GM23338 (cell line): ENCODE measurements around the gene KAZALD1. TPM values are rescaled to one million over a fixed set of nuclear protein-coding genes. Genes with fewer than 3 reads are reported as not detected.
A peak's percentile ranks its signal among the peaks of the same experiment; 100 is the strongest.

Experiments
- ATAC-seq: fragments of 200-7000 bp; cut with Tn5 transposase; 3 replicates; pipeline ENCODE4 v1.9.1; 2020
- DNase-seq: peaks from one replicate; pipeline ENCODE4 v3.0.0-alpha.2; 2015; ENCODE audit warnings: low spot score
- H2AFZ ChIP-seq: fragments of 200-600 bp; sonication (generic); 2 replicates; pipeline ENCODE4 v1.8.0; 2016; ENCODE audit warnings: antibody characterized with exemption, mild to moderate bottlenecking, moderate library complexity
- H3F3A ChIP-seq: fragments of 200-600 bp; sonication (generic); replicated peaks from 2 replicates; pipeline ENCODE4 v1.8.0; 2017; ENCODE audit warnings: antibody characterized with exemption, mixed run types, low read depth
- H3K27ac ChIP-seq: fragments of 200-600 bp; sonication (generic); 2 replicates; pipeline ENCODE4 v1.6.1; 2016; ENCODE audit warnings: low read depth
- H3K27me3 ChIP-seq: fragments of 200-600 bp; sonication (generic); 2 replicates; pipeline ENCODE4 v1.8.0; 2016; ENCODE audit warnings: mild to moderate bottlenecking, mixed run types, moderate library complexity; ENCODE audit not compliant: insufficient read depth
- H3K36me3 ChIP-seq: fragments of 200-600 bp; sonication (generic); 2 replicates; pipeline ENCODE4 v1.8.0; 2016; ENCODE audit warnings: mild to moderate bottlenecking; ENCODE audit not compliant: insufficient read depth
- H3K4me1 ChIP-seq: fragments of 200-600 bp; sonication (generic); 2 replicates; pipeline ENCODE4 v1.8.0; 2016; ENCODE audit warnings: mild to moderate bottlenecking, moderate library complexity; ENCODE audit not compliant: insufficient read depth
- H3K4me2 ChIP-seq: fragments of 200-600 bp; sonication (generic); 2 replicates; pipeline ENCODE4 v1.7.1; 2017; ENCODE audit warnings: mixed run types
- H3K4me3 ChIP-seq: fragments of 200-600 bp; sonication (generic); 2 replicates; pipeline ENCODE4 v1.6.1; 2016; ENCODE audit warnings: mixed run types
- H3K79me2 ChIP-seq: fragments of 200-600 bp; sonication (generic); replicated peaks from 2 replicates; pipeline ENCODE4 v1.8.0; 2017; ENCODE audit warnings: mild to moderate bottlenecking; ENCODE audit not compliant: insufficient read depth
- H3K9me2 ChIP-seq: fragments of 200-600 bp; sonication (generic); 2 replicates; pipeline ENCODE4 v1.8.0; 2017; ENCODE audit not compliant: insufficient read depth
- H4K20me1 ChIP-seq: fragments of 200-600 bp; sonication (generic); replicated peaks from 2 replicates; pipeline ENCODE4 v1.8.0; 2017; ENCODE audit warnings: mild to moderate bottlenecking; ENCODE audit not compliant: insufficient read depth
- H3K27ac Mint-ChIP-seq: 2 replicates; pipeline ENCODE4 v1.8.0; 2020; ENCODE audit warnings: inconsistent platforms, mild to moderate bottlenecking, moderate library complexity, mixed read lengths
- H3K27me3 Mint-ChIP-seq: 3 replicates; pipeline ENCODE4 v1.8.0; 2022; ENCODE audit warnings: low read depth, mild to moderate bottlenecking, moderate library complexity, mixed read lengths, inconsistent platforms; ENCODE audit not compliant: insufficient read depth, poor library complexity
- H3K36me3 Mint-ChIP-seq: 3 replicates; pipeline ENCODE4 v1.8.0; 2021; ENCODE audit warnings: low read depth, mild to moderate bottlenecking, inconsistent platforms, moderate library complexity, mixed read lengths
- H3K4me1 Mint-ChIP-seq: 3 replicates; pipeline ENCODE4 v1.8.0; 2020; ENCODE audit warnings: mild to moderate bottlenecking, inconsistent platforms, mixed read lengths
- H3K4me3 Mint-ChIP-seq: 3 replicates; pipeline ENCODE4 v1.8.0; 2021; ENCODE audit warnings: moderate library complexity, mild to moderate bottlenecking, inconsistent platforms, mixed read lengths
- H3K9me3 Mint-ChIP-seq: 3 replicates; pipeline ENCODE4 v1.8.0; 2020; ENCODE audit warnings: moderate library complexity, mild to moderate bottlenecking, inconsistent platforms, mixed read lengths
- EZH2 ChIP-seq: fragments of 200-600 bp; sonication (generic); IDR thresholded peaks from one replicate; pipeline ENCODE4 v1.8.0; 2017; ENCODE audit warnings: antibody characterized with exemption, mild to moderate bottlenecking, low read depth; ENCODE audit not compliant: unreplicated experiment
- EZH2phosphoT487 ChIP-seq: fragments of 200-600 bp; sonication (generic); IDR thresholded peaks from one replicate; pipeline ENCODE4 v1.8.1; 2018; ENCODE audit warnings: antibody characterized with exemption; ENCODE audit not compliant: unreplicated experiment
- NANOG ChIP-seq: IDR thresholded peaks from 2 replicates; pipeline ENCODE4 v1.6.1; 2016; ENCODE audit warnings: antibody characterized with exemption, borderline replicate concordance
- POLR2AphosphoS5 ChIP-seq: IDR thresholded peaks from 2 replicates; pipeline ENCODE4 v1.6.1; 2016; ENCODE audit warnings: antibody characterized with exemption, low read depth
- ZNF331 ChIP-seq: fragments of 250-450 bp; sonication (Bioruptor Pico); IDR thresholded peaks from 2 replicates; pipeline ENCODE4 v1.5.0; 2020; ENCODE audit warnings: low read depth, mild to moderate bottlenecking, moderate library complexity
- polyA plus RNA-seq: library from polyadenylated mRNA; unstranded; fragments of >200 nt; fragmentation: Nextera tagmentation; extraction: Ambion mirVana; gene quantifications from 2 replicates; pipeline ENCODE4 v1.2.1, GENCODE V29; 2016
- total RNA-seq: library from RNA; depleted of rRNA; stranded (reverse); fragments of >200 nt; shearing (Covaris generic); gene quantifications from 2 replicates; pipeline ENCODE4 v1.2.3, GENCODE V29; 2014
- TF ChIP-seq, protein P1 (sequence below): fragments of 250-450 bp; sonication (Bioruptor Pico); IDR thresholded peaks from 2 replicates; pipeline ENCODE4 v1.5.0; 2020; ENCODE audit warnings: mild to moderate bottlenecking, moderate library complexity
- TF ChIP-seq, protein P2 (sequence below): IDR thresholded peaks from one replicate; pipeline ENCODE4 v1.6.1; 2018; ENCODE audit warnings: antibody characterized with exemption; ENCODE audit not compliant: unreplicated experiment

Gene KAZALD1
- total and polyA plus RNA-seq, 2 experiments from 2014 or later = 0.27 to 1.3 TPM

DNA sequence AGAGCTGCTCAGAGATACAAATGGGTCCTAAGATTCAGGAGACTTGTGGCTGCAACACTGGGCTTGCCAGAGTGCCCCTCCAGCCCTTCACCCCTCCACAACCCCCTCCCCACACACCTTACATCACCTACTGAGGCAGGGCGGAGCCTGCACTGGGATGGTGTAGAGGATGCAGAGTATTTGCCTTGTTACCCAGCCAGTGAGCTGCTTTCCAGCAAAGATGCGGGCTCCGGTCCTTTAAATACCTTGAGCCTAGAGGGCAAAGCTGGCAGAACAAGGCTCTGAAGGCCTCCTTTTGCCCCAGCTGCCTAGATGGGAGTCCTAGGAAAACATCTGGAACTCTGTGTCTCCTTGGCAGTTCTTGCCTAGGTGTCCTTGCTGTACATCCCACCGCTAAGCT is 34.6 kb downstream of the KAZALD1 start (continued):
- TF ChIP-seq, protein P1, sequence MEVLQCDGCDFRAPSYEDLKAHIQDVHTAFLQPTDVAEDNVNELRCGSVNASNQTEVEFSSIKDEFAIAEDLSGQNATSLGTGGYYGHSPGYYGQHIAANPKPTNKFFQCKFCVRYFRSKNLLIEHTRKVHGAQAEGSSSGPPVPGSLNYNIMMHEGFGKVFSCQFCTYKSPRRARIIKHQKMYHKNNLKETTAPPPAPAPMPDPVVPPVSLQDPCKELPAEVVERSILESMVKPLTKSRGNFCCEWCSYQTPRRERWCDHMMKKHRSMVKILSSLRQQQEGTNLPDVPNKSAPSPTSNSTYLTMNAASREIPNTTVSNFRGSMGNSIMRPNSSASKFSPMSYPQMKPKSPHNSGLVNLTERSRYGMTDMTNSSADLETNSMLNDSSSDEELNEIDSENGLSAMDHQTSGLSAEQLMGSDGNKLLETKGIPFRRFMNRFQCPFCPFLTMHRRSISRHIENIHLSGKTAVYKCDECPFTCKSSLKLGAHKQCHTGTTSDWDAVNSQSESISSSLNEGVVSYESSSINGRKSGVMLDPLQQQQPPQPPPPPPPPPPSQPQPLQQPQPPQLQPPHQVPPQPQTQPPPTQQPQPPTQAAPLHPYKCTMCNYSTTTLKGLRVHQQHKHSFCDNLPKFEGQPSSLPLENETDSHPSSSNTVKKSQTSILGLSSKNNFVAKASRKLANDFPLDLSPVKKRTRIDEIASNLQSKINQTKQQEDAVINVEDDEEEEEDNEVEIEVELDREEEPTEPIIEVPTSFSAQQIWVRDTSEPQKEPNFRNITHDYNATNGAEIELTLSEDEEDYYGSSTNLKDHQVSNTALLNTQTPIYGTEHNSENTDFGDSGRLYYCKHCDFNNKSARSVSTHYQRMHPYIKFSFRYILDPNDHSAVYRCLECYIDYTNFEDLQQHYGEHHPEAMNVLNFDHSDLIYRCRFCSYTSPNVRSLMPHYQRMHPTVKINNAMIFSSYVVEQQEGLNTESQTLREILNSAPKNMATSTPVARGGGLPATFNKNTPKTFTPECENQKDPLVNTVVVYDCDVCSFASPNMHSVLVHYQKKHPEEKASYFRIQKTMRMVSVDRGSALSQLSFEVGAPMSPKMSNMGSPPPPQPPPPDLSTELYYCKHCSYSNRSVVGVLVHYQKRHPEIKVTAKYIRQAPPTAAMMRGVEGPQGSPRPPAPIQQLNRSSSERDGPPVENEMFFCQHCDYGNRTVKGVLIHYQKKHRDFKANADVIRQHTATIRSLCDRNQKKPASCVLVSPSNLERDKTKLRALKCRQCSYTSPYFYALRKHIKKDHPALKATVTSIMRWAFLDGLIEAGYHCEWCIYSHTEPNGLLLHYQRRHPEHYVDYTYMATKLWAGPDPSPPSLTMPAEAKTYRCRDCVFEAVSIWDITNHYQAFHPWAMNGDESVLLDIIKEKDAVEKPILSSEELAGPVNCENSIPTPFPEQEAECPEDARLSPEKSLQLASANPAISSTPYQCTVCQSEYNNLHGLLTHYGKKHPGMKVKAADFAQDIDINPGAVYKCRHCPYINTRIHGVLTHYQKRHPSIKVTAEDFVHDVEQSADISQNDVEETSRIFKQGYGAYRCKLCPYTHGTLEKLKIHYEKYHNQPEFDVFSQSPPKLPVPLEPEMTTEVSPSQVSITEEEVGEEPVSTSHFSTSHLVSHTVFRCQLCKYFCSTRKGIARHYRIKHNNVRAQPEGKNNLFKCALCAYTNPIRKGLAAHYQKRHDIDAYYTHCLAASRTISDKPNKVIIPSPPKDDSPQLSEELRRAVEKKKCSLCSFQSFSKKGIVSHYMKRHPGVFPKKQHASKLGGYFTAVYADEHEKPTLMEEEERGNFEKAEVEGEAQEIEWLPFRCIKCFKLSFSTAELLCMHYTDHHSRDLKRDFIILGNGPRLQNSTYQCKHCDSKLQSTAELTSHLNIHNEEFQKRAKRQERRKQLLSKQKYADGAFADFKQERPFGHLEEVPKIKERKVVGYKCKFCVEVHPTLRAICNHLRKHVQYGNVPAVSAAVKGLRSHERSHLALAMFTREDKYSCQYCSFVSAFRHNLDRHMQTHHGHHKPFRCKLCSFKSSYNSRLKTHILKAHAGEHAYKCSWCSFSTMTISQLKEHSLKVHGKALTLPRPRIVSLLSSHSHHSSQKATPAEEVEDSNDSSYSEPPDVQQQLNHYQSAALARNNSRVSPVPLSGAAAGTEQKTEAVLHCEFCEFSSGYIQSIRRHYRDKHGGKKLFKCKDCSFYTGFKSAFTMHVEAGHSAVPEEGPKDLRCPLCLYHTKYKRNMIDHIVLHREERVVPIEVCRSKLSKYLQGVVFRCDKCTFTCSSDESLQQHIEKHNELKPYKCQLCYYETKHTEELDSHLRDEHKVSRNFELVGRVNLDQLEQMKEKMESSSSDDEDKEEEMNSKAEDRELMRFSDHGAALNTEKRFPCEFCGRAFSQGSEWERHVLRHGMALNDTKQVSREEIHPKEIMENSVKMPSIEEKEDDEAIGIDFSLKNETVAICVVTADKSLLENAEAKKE = no peak

DNA sequence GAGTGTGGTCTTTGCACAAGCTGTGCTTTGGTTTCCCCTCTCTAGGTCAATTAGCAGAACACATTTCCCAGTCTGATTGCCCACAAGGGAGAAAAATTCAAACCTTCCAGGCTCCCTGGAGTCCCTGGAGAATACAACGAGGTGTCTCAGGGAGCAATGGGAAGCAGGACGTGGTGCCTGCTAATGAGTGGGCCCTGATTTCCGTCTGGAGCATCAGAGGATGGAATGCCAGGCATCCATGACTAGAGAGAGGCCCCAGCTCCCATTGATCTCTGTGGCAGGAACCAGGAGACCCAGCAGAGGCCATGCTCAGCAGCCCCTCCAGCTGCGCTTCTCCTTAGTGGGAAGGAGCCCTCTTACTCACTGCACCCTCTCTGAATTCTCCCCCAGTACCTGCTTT is 36.1 kb downstream of the KAZALD1 start:
- DNase-seq (peak; percentile 45), ATAC-seq (no peak)
- Histone ChIP-seq H3K36me3 (no peaks in the 10 kb centered on the region), H3K4me3 (no peak overlapping the region), H2AFZ (no peak overlapping the region), H3K4me1 (peaks cover 13% of the 10 kb centered on the region), H3K79me2 (no peaks in the 10 kb centered on the region), H3K4me2 (no peak overlapping the region), H4K20me1 (no peaks in the 10 kb centered on the region), H3K27ac (no peak overlapping the region), H3K9me2 (no peaks in the 10 kb centered on the region), H3K27me3 (peaks cover 11% of the 10 kb centered on the region; the same call in 1 of the 2 replicates), H3F3A (no peaks in the 10 kb centered on the region)
- Mint-ChIP-seq H3K27ac (no peak overlapping the region), H3K4me1 (peaks cover 24% of the 10 kb centered on the region), H3K27me3 (peaks cover 41% of the 10 kb centered on the region), H3K9me3 (no peaks in the 10 kb centered on the region), H3K4me3 (no peak overlapping the region), H3K36me3 (no peaks in the 10 kb centered on the region)
- no peak for TF ChIP-seq POLR2AphosphoS5
- TF ChIP-seq EZH2phosphoT487 = no peak
- no peak for TF ChIP-seq ZNF331
- no peak for TF ChIP-seq EZH2

DNA sequence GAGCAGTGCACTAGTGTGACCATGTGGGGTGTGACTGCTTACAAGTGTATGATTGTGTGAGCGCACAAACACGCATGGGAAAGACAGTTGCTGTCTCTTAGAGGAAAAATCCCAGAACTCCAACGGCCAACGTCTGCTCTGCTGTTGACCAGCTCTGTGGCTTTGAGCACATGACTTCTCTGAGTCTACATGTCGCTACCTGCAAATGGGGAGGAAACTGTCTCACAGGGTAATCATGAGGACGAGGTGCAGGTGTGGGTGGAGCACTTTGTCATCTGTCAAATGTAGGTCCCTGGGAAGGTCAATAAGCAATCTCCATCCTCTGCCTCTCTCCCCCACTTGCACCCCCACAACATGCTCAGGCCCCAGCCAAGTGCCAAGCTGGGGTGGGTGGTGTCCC is 38.1 kb downstream of the KAZALD1 start:
- peaks cover 16% of the 10 kb centered on the region; the same call in 1 of the 2 replicates for H3K27me3 ChIP-seq
- H3K36me3 ChIP-seq = no peaks in the 10 kb centered on the region
- Mint-ChIP-seq H3K9me3 (no peaks in the 10 kb centered on the region), H3K4me1 (peaks cover 11% of the 10 kb centered on the region), H3K4me3 (no peak overlapping the region), H3K27me3 (peaks cover 38% of the 10 kb centered on the region), H3K27ac (no peak overlapping the region), H3K36me3 (no peaks in the 10 kb centered on the region)
- H3F3A ChIP-seq = no peaks in the 10 kb centered on the region
- no peak for ATAC-seq
- H2AFZ ChIP-seq = no peak overlapping the region
- no peak overlapping the region for H3K4me3 ChIP-seq
- H3K9me2 ChIP-seq = no peaks in the 10 kb centered on the region
- no peak overlapping the region for H3K27ac ChIP-seq
- H3K4me1 ChIP-seq = peaks cover 4% of the 10 kb centered on the region
- H3K79me2 ChIP-seq = no peaks in the 10 kb centered on the region
- no peaks in the 10 kb centered on the region for H4K20me1 ChIP-seq
- DNase-seq = no peak
- H3K4me2 ChIP-seq = no peak overlapping the region
- TF ChIP-seq NANOG = no peak
- TF ChIP-seq, protein P2, sequence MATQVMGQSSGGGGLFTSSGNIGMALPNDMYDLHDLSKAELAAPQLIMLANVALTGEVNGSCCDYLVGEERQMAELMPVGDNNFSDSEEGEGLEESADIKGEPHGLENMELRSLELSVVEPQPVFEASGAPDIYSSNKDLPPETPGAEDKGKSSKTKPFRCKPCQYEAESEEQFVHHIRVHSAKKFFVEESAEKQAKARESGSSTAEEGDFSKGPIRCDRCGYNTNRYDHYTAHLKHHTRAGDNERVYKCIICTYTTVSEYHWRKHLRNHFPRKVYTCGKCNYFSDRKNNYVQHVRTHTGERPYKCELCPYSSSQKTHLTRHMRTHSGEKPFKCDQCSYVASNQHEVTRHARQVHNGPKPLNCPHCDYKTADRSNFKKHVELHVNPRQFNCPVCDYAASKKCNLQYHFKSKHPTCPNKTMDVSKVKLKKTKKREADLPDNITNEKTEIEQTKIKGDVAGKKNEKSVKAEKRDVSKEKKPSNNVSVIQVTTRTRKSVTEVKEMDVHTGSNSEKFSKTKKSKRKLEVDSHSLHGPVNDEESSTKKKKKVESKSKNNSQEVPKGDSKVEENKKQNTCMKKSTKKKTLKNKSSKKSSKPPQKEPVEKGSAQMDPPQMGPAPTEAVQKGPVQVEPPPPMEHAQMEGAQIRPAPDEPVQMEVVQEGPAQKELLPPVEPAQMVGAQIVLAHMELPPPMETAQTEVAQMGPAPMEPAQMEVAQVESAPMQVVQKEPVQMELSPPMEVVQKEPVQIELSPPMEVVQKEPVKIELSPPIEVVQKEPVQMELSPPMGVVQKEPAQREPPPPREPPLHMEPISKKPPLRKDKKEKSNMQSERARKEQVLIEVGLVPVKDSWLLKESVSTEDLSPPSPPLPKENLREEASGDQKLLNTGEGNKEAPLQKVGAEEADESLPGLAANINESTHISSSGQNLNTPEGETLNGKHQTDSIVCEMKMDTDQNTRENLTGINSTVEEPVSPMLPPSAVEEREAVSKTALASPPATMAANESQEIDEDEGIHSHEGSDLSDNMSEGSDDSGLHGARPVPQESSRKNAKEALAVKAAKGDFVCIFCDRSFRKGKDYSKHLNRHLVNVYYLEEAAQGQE = no peak
